Fibroblast of gingiva (primary cell): ENCODE data around the gene PDSS2.

Experiments
- DNase-seq: peaks from one replicate; pipeline ENCODE4 v3.0.0-alpha.2; 2011; ENCODE audit warnings: low read depth

PDSS2 gene

GRCh38 chr6:107361753-107362604, 97.4 kb downstream of the PDSS2 start:
- peak; percentile 51 for DNase-seq

- peak; percentile 84 for DNase-seq
These were observed 98.9 kb downstream of the PDSS2 start for GRCh38 chr6:107360476-107360875.

- no peak for DNase-seq
These were observed 101.5 kb downstream of the PDSS2 start for GRCh38 chr6:107357842-107358241.

GRCh38 chr6:107357031-107357430, 102.3 kb downstream of the PDSS2 start:
- DNase-seq = no peak

- DNase-seq = no peak
These were observed 103.7 kb downstream of the PDSS2 start for GRCh38 chr6:107355659-107356058.

GRCh38 chr6:107354451-107354850, 104.9 kb downstream of the PDSS2 start:
- DNase-seq = no peak

GRCh38 chr6:107353773-107354382, 105.5 kb downstream of the PDSS2 start:
- no peak for DNase-seq

GRCh38 chr6:107348224-107348623, 111.1 kb downstream of the PDSS2 start:
- DNase-seq = no peak

- no peak for DNase-seq
These were observed 114.0 kb downstream of the PDSS2 start for GRCh38 chr6:107345393-107345792.

GRCh38 chr6:107344981-107345380, 114.4 kb downstream of the PDSS2 start:
- DNase-seq = no peak

GRCh38 chr6:107344383-107344782, 115.0 kb downstream of the PDSS2 start:
- DNase-seq = no peak

- DNase-seq = no peak
These were observed 117.2 kb downstream of the PDSS2 start for GRCh38 chr6:107342144-107342543.

GRCh38 chr6:107340881-107341280, 118.5 kb downstream of the PDSS2 start:
- no peak for DNase-seq

- DNase-seq = no peak
These were observed 122.1 kb downstream of the PDSS2 start for GRCh38 chr6:107337191-107337741.

- DNase-seq = no peak
These were observed 125.3 kb downstream of the PDSS2 start for GRCh38 chr6:107334026-107334425.

- no peak for DNase-seq
These were observed 125.9 kb downstream of the PDSS2 start for GRCh38 chr6:107333491-107333890.

- no peak for DNase-seq
These were observed 127.7 kb downstream of the PDSS2 start for GRCh38 chr6:107331409-107332386.

- no peak for DNase-seq
These were observed 129.2 kb downstream of the PDSS2 start for GRCh38 chr6:107330168-107330567.

GRCh38 chr6:107329063-107329860, 130.1 kb downstream of the PDSS2 start:
- DNase-seq = no peak

GRCh38 chr6:107328081-107328480, 131.3 kb downstream of the PDSS2 start:
- no peak for DNase-seq

- DNase-seq = peak; percentile 63
These were observed 136.1 kb downstream of the PDSS2 start for GRCh38 chr6:107323133-107323785.
